HUES64 (cell line): ENCODE measurements around the gene XYLT1.

Experiments
- H3K27ac ChIP-seq: 2 replicates; pipeline ENCODE4 v1.7.0; 2013; ENCODE audit warnings: low read depth, low read length, inconsistent platforms
- H3K27me3 ChIP-seq: 2 replicates; pipeline ENCODE4 v1.6.1; 2013; ENCODE audit warnings: mild to moderate bottlenecking, low read length; ENCODE audit not compliant: insufficient read depth
- H3K36me3 ChIP-seq: 2 replicates; pipeline ENCODE4 v1.6.1; 2013; ENCODE audit warnings: mild to moderate bottlenecking, low read length; ENCODE audit not compliant: insufficient read depth
- H3K4me1 ChIP-seq: 2 replicates; pipeline ENCODE4 v1.6.1; 2013; ENCODE audit warnings: mild to moderate bottlenecking, low read length, moderate library complexity; ENCODE audit not compliant: insufficient read depth
- H3K4me3 ChIP-seq: 2 replicates; pipeline ENCODE4 v1.5.1; 2013; ENCODE audit warnings: mild to moderate bottlenecking, low read length, moderate library complexity
- H3K9ac ChIP-seq: 2 replicates; pipeline ENCODE4 v1.6.1; 2013; ENCODE audit warnings: mild to moderate bottlenecking, low read depth, low read length
- H3K9me3 ChIP-seq: 2 replicates; pipeline ENCODE4 v1.6.1; 2013; ENCODE audit warnings: low read depth, low read length; ENCODE audit not compliant: insufficient read depth
- WGBS: fragments of 150-250, 120-280 bp; methylation state at CpG from one replicate; pipeline ENCODE4 v1.1.7; 2013; ENCODE audit warnings: missing lambda C conversion rate; 5-methylcytosine and 5-hydroxymethylcytosine counted together

The XYLT1 gene

DNA sequence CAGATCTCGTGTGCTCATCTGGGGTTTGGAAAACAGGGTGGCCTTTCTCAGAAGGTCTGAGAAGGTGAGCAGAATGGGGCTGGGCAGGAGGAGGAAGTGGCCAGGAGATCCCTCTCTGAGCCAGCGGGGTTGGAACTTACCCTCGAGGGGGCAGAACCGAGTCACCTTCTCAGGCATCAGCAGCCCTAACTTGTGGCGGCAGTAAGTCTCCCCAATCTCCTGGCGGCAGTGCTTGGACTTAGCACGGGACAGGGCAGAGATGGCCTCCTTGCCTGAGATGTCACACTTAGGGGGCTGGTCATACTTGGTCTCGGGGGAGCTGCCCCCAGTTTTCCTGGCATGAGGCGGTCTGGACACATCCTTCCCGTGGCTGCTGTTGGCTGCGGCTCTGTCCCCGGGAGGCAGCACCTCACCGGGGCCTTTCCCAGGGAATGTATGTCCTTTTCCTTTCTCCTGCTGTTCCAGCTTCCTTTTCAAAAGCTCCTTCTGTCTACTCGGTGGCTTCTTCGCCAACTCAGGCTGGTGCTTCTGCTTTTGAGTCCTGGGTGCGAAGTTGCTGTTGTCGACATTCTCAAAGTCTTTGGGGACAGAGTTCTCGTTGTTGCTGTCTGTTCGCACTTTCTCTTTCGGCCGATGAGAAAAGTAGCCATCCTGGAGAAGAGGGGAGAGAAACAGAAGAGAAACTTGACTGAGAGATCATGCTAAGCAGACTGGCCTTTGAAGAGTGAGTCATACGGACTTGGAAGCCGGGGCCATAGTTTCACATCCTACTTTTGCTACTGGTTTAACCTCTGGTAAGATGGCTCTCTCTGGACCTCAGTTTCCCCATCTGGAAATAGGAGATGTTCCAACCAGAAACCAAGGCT, 211.7 kb downstream of the XYLT1 start:
- no peaks in the 10 kb centered on the region; the same call in 1 of the 2 replicates for H3K36me3 ChIP-seq
- 0 out of 2 replicates have a peak, but pooled peaks cover 2% of the 10 kb centered on the region for H3K4me1 ChIP-seq
- no peaks in the 10 kb centered on the region for H3K27me3 ChIP-seq
- H3K27ac ChIP-seq, result no peak overlapping the region
- no peak overlapping the region for H3K9ac ChIP-seq
- no peak overlapping the region for H3K4me3 ChIP-seq
- 92% methylated on average over 23 of the region's 23 CpGs for WGBS
- H3K9me3 ChIP-seq, result no peaks in the 10 kb centered on the region

DNA sequence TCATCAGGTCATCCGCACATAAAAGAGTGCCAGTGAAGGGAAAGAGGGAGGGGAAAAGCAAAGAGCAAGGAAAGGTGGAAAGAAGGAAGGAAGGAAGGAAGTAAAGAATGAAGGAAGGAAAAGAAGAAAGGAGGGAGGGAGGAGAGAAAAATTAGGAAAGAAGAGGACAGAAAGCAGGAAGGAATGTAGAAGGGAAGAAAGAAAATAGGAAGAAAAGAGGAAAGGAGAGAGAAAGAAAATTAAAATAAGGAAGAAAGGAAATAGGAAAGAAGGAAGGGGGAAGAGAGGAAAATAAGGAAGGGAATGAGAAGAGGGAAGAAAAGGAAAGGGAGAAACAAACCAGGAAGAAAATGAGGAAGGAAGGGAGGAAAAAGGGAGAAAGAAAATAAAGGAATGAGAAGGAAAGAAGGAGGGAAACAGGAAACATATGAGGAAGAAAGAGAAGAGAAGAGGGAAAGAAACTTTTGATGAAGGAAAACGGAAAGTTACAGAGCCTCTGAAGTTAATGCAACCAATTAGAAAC, 212.6 kb downstream of the XYLT1 start:
- no peak overlapping the region for H3K4me3 ChIP-seq
- H3K27me3 ChIP-seq, result no peaks in the 10 kb centered on the region
- H3K9me3 ChIP-seq, result no peaks in the 10 kb centered on the region
- 0 out of 2 replicates have a peak, but pooled peaks cover 2% of the 10 kb centered on the region for H3K4me1 ChIP-seq
- WGBS, result 80% methylated on average over 2 of the region's 2 CpGs
- H3K9ac ChIP-seq, result no peak overlapping the region
- no peak overlapping the region for H3K27ac ChIP-seq
- no peaks in the 10 kb centered on the region; the same call in 1 of the 2 replicates for H3K36me3 ChIP-seq

DNA sequence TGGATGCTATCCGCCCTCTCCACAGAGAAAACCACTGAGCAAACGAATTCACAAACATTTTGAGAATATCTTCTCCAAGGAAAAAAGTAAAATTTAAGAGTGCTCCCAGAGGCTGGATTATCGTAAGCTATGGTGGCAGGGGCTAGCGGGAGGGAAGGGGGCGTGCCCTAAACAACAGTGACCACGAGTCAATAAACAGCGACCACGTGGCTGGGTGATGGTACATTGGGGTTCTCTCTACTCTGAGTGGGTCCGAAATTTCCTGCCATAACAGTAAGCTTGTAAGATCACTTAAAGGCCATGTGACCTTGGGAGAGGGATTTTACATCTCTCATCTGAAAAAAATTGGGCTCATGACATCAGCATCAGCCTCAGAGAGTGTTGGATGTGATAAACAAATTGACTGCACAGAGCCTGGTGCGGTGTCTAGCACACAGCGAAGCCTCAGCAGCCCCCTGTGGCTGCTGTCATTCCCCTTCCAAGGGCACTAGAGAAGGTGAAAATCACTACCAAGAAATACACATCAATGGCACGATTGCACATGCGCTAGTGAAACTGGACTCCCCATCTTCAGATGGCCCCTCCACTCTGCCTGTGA, 213.2 kb downstream of the XYLT1 start:
- H3K27me3 ChIP-seq, result no peaks in the 10 kb centered on the region
- 87% methylated on average over 13 of the region's 13 CpGs for whole genome bisulfite sequencing
- H3K4me3 ChIP-seq, result no peak overlapping the region
- H3K9me3 ChIP-seq, result no peaks in the 10 kb centered on the region
- no peak overlapping the region for H3K9ac ChIP-seq
- H3K27ac ChIP-seq, result no peak overlapping the region
- H3K36me3 ChIP-seq, result no peaks in the 10 kb centered on the region; the same call in 1 of the 2 replicates
- H3K4me1 ChIP-seq, result 0 out of 2 replicates have a peak, but pooled peaks cover 2% of the 10 kb centered on the region

DNA sequence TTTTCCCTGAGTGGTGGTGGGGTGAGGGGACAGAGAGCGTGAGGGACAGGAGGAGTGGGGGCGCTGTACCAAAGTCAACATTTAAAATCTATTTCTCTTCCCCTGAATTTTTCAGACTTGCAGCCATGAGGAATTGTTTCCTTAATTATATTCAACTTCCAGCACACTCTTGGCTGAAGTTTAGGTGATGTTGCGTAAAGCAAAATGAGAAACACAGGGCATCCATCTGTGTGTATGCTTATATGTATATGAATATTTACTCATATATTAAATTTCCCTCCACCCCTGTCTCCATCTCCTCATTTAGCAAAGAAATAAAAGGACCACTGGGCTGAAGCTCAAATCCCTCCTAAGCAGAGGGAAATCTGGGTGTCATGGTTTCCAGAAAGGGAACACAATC, 218.1 kb downstream of the XYLT1 start:
- H3K4me1 ChIP-seq, result no peaks in the 10 kb centered on the region
- no peaks in the 10 kb centered on the region for H3K9me3 ChIP-seq
- H3K27ac ChIP-seq, result no peak overlapping the region
- H3K9ac ChIP-seq, result no peak overlapping the region
- H3K4me3 ChIP-seq, result no peak overlapping the region
- no peaks in the 10 kb centered on the region for H3K36me3 ChIP-seq
- no peaks in the 10 kb centered on the region for H3K27me3 ChIP-seq
- 83% methylated on average over 1 of the region's 3 CpGs for WGBS

DNA sequence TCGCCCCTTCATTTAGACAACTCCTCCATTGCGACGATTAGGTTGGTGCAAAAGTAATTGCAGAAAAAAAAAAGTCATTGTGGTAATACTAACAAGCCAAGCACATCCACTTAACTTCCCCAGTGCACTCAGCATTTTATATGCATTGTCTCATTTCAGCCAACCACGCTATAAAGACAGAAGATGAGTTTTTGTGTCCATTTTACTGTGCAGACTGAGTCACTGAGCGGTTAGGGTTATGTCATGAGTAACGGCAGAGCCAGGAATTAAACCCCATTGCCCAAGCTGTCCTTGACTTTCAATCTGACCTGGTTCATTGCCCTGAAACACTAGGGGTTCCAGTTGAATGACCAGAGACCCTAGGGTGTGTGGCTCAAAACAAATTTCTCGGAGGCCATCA, 218.7 kb downstream of the XYLT1 start:
- no peak overlapping the region for H3K9ac ChIP-seq
- no peak overlapping the region for H3K4me3 ChIP-seq
- 95% methylated on average over 7 of the region's 7 CpGs for WGBS

DNA sequence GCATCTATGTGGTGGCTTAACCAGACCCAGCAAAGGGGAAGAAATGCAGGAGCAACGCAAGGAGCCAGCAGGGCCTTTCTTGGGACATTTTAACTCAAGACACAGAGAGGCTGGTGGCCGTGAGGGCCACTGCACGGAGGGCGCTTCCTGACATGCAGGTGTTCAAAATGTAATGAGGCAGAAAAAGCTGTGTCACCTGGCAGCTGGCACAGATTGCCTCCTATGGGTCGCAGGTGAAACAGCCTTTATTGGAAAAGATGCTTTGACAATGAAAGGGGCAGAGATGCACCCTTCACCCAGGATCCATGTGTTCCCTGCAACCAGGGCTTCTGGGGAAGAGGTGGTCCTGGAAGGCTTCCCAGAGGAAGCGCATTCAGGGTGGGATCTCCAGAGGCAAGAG, 219.3 kb downstream of the XYLT1 start:
- no peaks in the 10 kb centered on the region for H3K4me1 ChIP-seq
- no peaks in the 10 kb centered on the region for H3K27me3 ChIP-seq
- no peaks in the 10 kb centered on the region for H3K36me3 ChIP-seq
- H3K9ac ChIP-seq, result no peak overlapping the region
- no peak overlapping the region for H3K4me3 ChIP-seq
- 90% methylated on average over 6 of the region's 6 CpGs for WGBS
- no peak overlapping the region for H3K27ac ChIP-seq
- no peaks in the 10 kb centered on the region for H3K9me3 ChIP-seq

More for the DNA sequence above, 218.7 kb downstream of the XYLT1 start:
- Histone ChIP-seq H3K27me3 (no peaks in the 10 kb centered on the region), H3K4me1 (no peaks in the 10 kb centered on the region), H3K9me3 (no peaks in the 10 kb centered on the region), H3K27ac (no peak overlapping the region), H3K36me3 (no peaks in the 10 kb centered on the region)

DNA sequence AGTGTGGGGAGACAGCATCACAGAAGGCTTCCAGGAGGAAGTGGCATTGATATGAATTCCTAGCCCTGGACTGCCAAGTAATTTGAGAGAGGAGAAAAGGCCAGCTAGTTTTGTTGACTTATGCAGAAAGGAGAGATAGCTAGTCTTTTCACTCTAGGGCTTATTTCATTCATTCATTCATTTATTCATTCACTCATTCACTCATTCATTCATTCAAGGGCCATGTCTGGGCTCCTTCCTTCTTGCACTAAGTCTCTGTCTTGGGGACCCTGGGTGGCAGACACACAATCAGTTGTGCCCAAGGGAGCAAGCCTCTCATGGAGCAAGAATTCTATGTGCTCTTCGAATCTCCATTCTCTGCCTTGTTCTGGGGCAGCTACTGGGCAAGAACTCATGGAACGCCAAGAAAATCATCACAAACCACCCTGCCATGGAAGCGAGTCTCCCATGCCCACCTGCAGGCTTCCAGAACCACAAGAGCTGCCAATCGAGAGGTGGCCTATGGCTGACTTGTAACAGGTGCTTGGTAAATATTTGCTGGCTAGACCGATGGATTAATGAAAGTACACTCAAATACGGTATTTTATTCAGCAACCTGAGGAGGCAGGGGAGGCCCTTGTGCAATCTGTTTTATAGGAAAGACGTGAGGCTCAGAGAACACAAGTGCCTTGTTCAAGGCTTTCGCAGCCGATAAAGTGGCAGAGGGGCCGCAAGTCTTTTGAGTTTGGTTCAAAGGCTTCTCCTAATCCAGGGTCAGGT, 223.6 kb downstream of the XYLT1 start:
- 96% methylated on average over 10 of the region's 10 CpGs for WGBS
- H3K9me3 ChIP-seq, result no peaks in the 10 kb centered on the region

DNA sequence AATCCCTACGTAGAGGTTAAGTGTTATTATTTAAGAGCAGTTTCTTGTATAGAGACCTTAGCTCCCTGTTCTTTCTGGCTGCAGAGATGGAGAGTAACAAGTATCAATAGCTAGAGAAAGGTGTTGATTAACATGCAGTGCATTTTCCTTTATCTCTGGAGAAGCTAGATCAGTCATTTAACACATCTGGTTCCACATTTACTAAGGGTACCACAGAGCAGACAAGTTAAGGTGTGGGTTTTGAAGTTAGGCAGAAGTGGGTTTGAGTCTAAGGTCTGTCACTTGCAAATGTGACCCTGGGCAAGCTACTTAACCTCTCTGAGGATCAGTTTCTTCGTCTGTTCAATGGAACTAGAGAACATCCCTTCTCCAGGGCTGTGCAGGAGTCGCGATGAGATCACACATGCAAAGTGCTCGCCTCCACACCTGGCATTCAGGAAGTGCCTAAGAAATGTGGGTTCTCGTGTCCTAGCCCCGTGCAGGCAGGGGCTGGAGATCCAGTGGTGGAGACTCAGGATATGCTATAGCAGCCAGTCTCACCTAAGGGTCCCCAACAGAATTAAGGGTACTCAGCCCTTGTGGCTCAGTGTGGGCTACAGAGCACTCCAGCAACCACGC, 224.4 kb downstream of the XYLT1 start:
- WGBS, result 88% methylated on average over 8 of the region's 8 CpGs
- no peak overlapping the region for H3K27ac ChIP-seq
- no peak overlapping the region for H3K4me3 ChIP-seq
- H3K9ac ChIP-seq, result no peak overlapping the region
- no peaks in the 10 kb centered on the region for H3K9me3 ChIP-seq
- H3K27me3 ChIP-seq, result no peaks in the 10 kb centered on the region
- no peaks in the 10 kb centered on the region for H3K36me3 ChIP-seq
- no peaks in the 10 kb centered on the region for H3K4me1 ChIP-seq

More for the DNA sequence above, 223.6 kb downstream of the XYLT1 start:
- no peak overlapping the region for H3K27ac ChIP-seq
- no peaks in the 10 kb centered on the region for H3K36me3 ChIP-seq
- H3K27me3 ChIP-seq, result no peaks in the 10 kb centered on the region
- no peaks in the 10 kb centered on the region for H3K4me1 ChIP-seq
- no peak overlapping the region for H3K9ac ChIP-seq
- H3K4me3 ChIP-seq, result no peak overlapping the region

DNA sequence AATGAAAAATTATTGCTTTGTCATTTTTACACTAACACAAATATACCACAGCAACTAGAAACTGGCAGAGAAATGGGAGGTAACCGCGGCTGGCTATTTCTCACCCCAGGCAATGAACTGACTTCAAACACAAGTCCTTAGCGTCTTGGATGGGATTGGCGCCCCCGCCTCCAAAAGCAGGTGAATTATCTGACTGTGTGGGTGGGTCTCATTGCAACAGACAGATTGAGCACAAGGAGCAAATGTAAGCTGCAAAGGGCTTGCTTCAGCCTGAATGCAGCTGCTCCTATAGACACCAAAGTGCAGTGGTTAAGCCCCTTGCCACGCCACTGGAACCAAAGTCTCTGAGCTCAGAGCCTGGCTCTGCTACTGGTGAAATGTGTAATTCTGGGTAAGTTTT, 225.0 kb downstream of the XYLT1 start:
- Histone ChIP-seq H3K27ac (no peak overlapping the region), H3K36me3 (no peaks in the 10 kb centered on the region), H3K9ac (no peak overlapping the region), H3K9me3 (no peaks in the 10 kb centered on the region), H3K4me3 (no peak overlapping the region), H3K4me1 (no peaks in the 10 kb centered on the region), H3K27me3 (no peaks in the 10 kb centered on the region)
- whole genome bisulfite sequencing, result 78% methylated on average over 6 of the region's 6 CpGs

DNA sequence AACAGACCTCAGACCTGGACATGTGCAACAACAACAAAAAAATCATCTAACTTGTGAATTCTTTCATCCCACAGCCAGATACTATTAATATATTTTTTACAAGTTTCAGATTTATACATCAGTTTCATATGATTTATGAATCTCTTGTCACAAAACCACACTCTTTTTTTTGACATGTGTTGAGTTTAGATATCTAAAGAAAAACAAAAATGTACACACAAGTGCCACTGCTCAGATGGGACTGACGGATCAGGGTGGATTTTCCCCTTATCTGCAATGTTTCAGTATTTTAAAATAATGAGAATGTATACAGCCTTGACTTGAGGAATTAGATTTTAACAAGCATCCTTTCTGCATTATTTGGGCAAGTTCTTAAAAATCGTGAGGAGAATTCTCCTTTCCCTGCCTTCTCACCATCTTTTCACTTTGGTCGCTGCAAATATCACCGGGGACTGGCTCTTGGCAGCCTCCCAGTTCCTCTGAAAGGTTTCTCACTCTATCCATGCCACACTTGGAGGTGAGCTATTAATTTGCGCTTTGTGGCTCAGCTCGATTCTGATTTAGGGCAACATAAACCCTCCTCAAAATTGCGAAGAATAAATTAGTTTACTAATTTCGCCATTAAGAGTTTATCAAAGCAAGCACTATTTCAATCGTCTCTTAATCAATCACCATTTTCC, 225.7 kb downstream of the XYLT1 start:
- no peaks in the 10 kb centered on the region for H3K9me3 ChIP-seq
- 95% methylated on average over 9 of the region's 9 CpGs for WGBS
- no peak overlapping the region for H3K9ac ChIP-seq
- no peak overlapping the region for H3K4me3 ChIP-seq
- H3K27ac ChIP-seq, result no peak overlapping the region
- H3K36me3 ChIP-seq, result no peaks in the 10 kb centered on the region
- no peaks in the 10 kb centered on the region for H3K4me1 ChIP-seq
- no peaks in the 10 kb centered on the region for H3K27me3 ChIP-seq
